GM23248 (cell line): Measurements from ENCODE around the gene TNNI3. TPM values are rescaled to one million over a fixed set of nuclear protein-coding genes. Genes with fewer than 3 reads are reported as not detected.
A peak's percentile ranks its signal among the peaks of the same experiment; 100 is the strongest.
"Not testable (repeated sequence)": the region's sequence is repeated elsewhere in the genome, so short reads cannot be mapped to it uniquely, and the experiment has no call there.

Experiments used
- DNase-seq: peaks from one replicate; pipeline ENCODE4 v3.0.0-alpha.2; 2015
- H2AFZ ChIP-seq: fragments of 200-600 bp; sonication (generic); 2 replicates; pipeline ENCODE4 v1.6.1; 2016; ENCODE audit warnings: antibody characterized with exemption
- H3F3A ChIP-seq: fragments of 200-600 bp; sonication (generic); 2 replicates; pipeline ENCODE4 v1.6.1; 2016; ENCODE audit warnings: mild to moderate bottlenecking, antibody characterized with exemption, mixed run types; ENCODE audit not compliant: insufficient read depth
- H3K27ac ChIP-seq: fragments of 200-600 bp; sonication (generic); 2 replicates; pipeline ENCODE4 v1.5.1; 2016; ENCODE audit warnings: mild to moderate bottlenecking
- H3K27me3 ChIP-seq: fragments of 200-600 bp; sonication (generic); replicated peaks from 2 replicates; pipeline ENCODE4 v1.6.1; 2016; ENCODE audit warnings: mild to moderate bottlenecking; ENCODE audit not compliant: insufficient read depth
- H3K36me3 ChIP-seq: fragments of 200-600 bp; sonication (generic); 2 replicates; pipeline ENCODE4 v1.6.1; 2016; ENCODE audit warnings: low read depth, mild to moderate bottlenecking
- H3K4me1 ChIP-seq: fragments of 200-600 bp; sonication (generic); 2 replicates; pipeline ENCODE4 v1.6.1; 2016; ENCODE audit warnings: mild to moderate bottlenecking; ENCODE audit not compliant: insufficient read depth
- H3K4me2 ChIP-seq: fragments of 200-600 bp; sonication (generic); one replicate; pipeline ENCODE4 v1.6.1; 2016; ENCODE audit warnings: mild to moderate bottlenecking; ENCODE audit not compliant: unreplicated experiment
- H3K4me3 ChIP-seq: fragments of 200-600 bp; sonication (generic); 2 replicates; pipeline ENCODE4 v1.5.1; 2016; ENCODE audit warnings: mild to moderate bottlenecking
- H3K79me2 ChIP-seq: fragments of 200-600 bp; sonication (generic); 2 replicates; pipeline ENCODE4 v1.6.1; 2016; ENCODE audit warnings: mild to moderate bottlenecking; ENCODE audit not compliant: insufficient read depth
- H3K9ac ChIP-seq: fragments of 200-600 bp; sonication (generic); 2 replicates; pipeline ENCODE4 v1.6.1; 2016; ENCODE audit warnings: mild to moderate bottlenecking
- H3K9me2 ChIP-seq: fragments of 200-600 bp; sonication (generic); 2 replicates; pipeline ENCODE4 v1.6.1; 2016; ENCODE audit warnings: mixed run types, mild to moderate bottlenecking, moderate library complexity; ENCODE audit not compliant: insufficient read depth
- H3K9me3 ChIP-seq: fragments of 200-600 bp; sonication (generic); one replicate; pipeline ENCODE4 v1.6.1; 2017; ENCODE audit warnings: low read depth
- H4K20me1 ChIP-seq: fragments of 200-600 bp; sonication (generic); 2 replicates; pipeline ENCODE4 v1.6.0; 2016; ENCODE audit not compliant: insufficient read depth
- EZH2 ChIP-seq: fragments of 200-600 bp; sonication (generic); IDR thresholded peaks from 2 replicates; pipeline ENCODE4 v1.6.1; 2018; ENCODE audit warnings: antibody characterized with exemption, mild to moderate bottlenecking; ENCODE audit not compliant: insufficient read depth, poor library complexity, severe bottlenecking
- EZH2phosphoT487 ChIP-seq: fragments of 200-600 bp; sonication (generic); IDR thresholded peaks from 2 replicates; pipeline ENCODE4 v1.6.1; 2018; ENCODE audit warnings: antibody characterized with exemption, moderate library complexity, mild to moderate bottlenecking, low read depth; ENCODE audit not compliant: insufficient read depth
- WGBS, 2 experiments: methylation state at CpG; one replicate each; pipeline ENCODE4 v1.1.6; 2015 to 2017; ENCODE audit warnings: low lambda C conversion rate in 2 of 2, low coverage in 1 of 2; ENCODE audit errors: missing lambda C conversion rate in 2 of 2; 5-methylcytosine and 5-hydroxymethylcytosine counted together
- in situ Hi-C: fragments of 300-500 bp; cut with MboI; formaldehyde crosslinking; loops from 2 replicates; pipeline ENCODE4 v1.15.0; 2020
- polyA plus RNA-seq: library from polyadenylated mRNA; unstranded; fragments of >200 nt; fragmentation: Nextera tagmentation; extraction: Ambion mirVana; gene quantifications from 2 replicates; pipeline ENCODE4 v1.2.1, GENCODE V29; 2016
- total RNA-seq: library from RNA; depleted of rRNA; stranded (reverse); fragments of >200 nt; shearing (Covaris generic); gene quantifications from 2 replicates; pipeline ENCODE4 v1.2.3, GENCODE V29; 2014

TNNI3 gene
- total and polyA plus RNA-seq, 2 experiments from 2014 or later: not detected

DNA sequence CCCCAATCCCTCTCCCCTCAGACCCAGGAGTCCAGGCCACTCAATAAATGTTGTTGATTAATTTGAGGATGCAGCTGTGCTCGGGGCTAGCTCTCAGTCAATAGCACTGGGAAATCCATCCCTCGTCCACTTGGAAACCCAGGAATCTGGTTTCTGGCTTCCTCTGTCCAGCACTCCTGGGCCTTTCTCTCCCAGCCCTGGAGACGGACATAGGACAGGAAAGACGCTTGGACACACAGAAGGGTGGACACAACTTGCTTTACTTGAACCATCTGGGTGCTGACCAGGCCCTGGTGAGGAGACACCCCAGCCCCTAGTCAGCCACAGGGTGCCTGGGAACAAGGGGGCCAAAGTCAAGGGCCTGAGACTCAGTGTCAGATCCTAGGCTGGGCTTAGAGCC lies 891 bp upstream of the TNNI3 start:
- no peaks in the 10 kb centered on the region for H3K9me2 ChIP-seq
- H3K27ac ChIP-seq: no peak overlapping the region
- H4K20me1 ChIP-seq: no peaks in the 10 kb centered on the region
- no peaks in the 10 kb centered on the region for H3K36me3 ChIP-seq
- peaks cover 8% of the 10 kb centered on the region for H3K4me1 ChIP-seq
- no peak overlapping the region for H3K9ac ChIP-seq
- H3K4me3 ChIP-seq: no peak overlapping the region
- no peak overlapping the region for H2AFZ ChIP-seq
- DNase-seq: no peak
- TF ChIP-seq EZH2phosphoT487 (no peak), EZH2 (no peak)
- in situ Hi-C loops: no loop called here
- no peaks in the 10 kb centered on the region for H3K79me2 ChIP-seq
- H3F3A ChIP-seq: peaks cover 3% of the 10 kb centered on the region; the same call in 1 of the 2 replicates
- peaks cover 27% of the 10 kb centered on the region for H3K27me3 ChIP-seq
- H3K4me2 ChIP-seq: no peak overlapping the region
- WGBS, 2 experiments: 50 to 60% methylated on average over 4 of the region's 4 CpGs
- no peaks in the 10 kb centered on the region for H3K9me3 ChIP-seq

DNA sequence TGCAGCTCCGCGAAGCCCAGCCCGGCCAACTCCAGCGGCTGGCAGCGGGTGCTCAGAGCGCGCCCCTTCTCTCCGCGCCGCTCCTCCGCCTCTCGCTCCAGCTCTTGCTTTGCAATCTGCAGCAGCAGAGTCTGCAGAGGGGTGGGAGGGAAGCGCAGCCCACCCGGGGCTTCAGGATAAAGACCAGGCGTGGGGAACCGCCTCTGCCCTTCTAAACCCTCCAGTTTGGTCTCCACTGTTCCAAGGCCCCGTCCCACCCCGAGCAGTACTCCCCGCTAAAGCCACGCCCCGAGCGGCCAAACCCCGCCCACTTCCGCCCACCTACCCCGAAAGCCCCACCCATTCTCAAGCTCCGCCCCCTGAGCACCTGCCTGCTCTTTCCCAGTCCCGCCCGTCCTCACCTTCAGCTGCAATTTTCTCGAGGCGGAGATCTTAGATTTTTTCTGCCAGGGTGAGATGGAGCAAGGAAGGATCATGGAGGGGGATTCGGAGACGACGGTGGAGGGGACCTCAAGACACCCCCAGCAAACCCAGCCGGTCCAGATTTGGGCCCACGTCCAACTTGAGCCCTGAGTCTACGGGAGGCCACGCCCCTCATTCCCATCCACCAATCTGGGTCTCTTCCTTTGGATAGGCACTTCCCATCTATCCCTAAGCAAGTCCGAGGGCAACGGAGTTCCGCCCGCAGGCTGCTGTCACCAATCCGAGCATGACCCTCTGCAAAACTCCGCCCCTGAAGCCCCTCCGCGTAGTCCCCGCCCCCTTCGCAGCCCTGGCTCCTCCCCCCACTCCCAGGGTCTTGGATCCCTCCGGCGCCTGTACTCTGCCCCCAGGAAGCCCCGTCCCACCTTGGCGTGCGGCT lies 1.1 kb downstream of the TNNI3 start:
- no peaks in the 10 kb centered on the region for H3K36me3 ChIP-seq
- H3F3A ChIP-seq: peaks cover 3% of the 10 kb centered on the region; the same call in 1 of the 2 replicates
- H3K9me3 ChIP-seq: no peaks in the 10 kb centered on the region
- H4K20me1 ChIP-seq: no peaks in the 10 kb centered on the region
- no peak overlapping the region for H3K9ac ChIP-seq
- in situ Hi-C loops: no loop called here
- H3K4me2 ChIP-seq: no peak overlapping the region
- peaks cover 8% of the 10 kb centered on the region for H3K4me1 ChIP-seq
- H3K27ac ChIP-seq: no peak overlapping the region
- H2AFZ ChIP-seq: peak overlapping the region; percentile 41; the same call in 1 of the 2 replicates
- H3K27me3 ChIP-seq: peaks cover 14% of the 10 kb centered on the region; the same call in 1 of the 2 replicates
- H3K4me3 ChIP-seq: no peak overlapping the region
- TF ChIP-seq EZH2 (peak; percentile 39), EZH2phosphoT487 (no peak)
- WGBS, 2 experiments: 5% methylated on average over 35 to 52 of the region's 52 CpGs
- DNase-seq: peak; percentile 54
- H3K79me2 ChIP-seq: no peaks in the 10 kb centered on the region
- H3K9me2 ChIP-seq: no peaks in the 10 kb centered on the region

DNA sequence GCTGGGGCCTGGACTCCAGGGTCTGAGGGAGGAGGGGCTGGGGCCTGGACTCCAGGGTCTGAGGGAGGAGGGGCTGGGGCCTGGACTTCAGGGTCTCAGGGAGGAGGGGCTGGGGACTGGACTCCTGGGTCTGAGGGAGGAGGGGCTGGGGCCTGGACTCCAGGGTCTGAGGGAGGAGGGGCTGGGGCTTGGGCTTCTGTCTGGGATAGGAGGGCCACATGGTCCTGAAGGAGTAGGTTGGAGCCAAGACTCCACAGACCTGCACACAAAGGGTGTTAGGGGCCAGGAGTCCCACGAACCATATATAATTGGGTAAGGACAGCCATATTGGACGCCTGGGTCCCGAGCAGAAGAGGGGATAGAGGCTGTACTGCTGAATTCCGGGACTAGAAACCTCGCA lies 1.7 kb downstream of the TNNI3 start:
- Histone ChIP-seq H2AFZ (peak overlapping the region; percentile 41; the same call in 1 of the 2 replicates), H3K27me3 (peaks cover 12% of the 10 kb centered on the region; the same call in 1 of the 2 replicates)
- H3K79me2 ChIP-seq, H3K9me3 ChIP-seq, DNase-seq, H3K4me1 ChIP-seq, H3F3A ChIP-seq, H4K20me1 ChIP-seq, H3K27ac ChIP-seq, H3K9me2 ChIP-seq, H3K9ac ChIP-seq, H3K4me3 ChIP-seq, H3K4me2 ChIP-seq, in situ Hi-C loops, H3K36me3 ChIP-seq: not testable (repeated sequence)
- WGBS, 2 experiments: 2 to 3% methylated on average over 5 of the region's 5 CpGs

DNA sequence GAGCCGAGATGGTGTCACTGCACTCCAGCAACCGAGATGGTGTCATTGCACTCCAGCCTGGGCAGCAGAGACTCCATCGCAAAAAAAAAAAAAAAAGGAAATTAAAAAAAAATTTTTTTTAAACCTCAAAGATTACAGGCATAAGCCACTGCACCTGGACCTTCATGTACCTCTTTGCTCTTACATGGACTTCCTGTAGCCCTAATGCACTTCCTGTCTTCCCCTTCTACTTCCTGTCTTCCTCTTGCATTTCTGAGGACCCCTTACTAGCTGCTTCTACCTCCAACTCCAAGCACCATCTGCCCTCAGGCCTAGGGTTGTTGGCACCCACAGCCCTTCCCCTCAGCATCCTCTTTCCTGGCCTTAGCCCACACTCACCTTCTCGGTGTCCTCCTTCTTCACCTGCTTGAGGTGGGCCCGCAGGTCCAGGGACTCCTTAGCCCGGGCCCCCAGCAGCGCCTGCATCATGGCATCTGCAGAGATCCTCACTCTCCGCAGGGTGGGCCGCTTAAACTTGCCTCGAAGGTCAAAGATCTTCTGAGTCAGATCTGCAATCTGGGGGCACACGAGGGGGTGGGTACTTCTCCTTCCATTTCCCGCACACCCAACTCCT lies 3.8 kb downstream of the TNNI3 start:
- Histone ChIP-seq H3K4me2 (no peak overlapping the region), H3K4me3 (no peak overlapping the region), H3K27me3 (peaks cover 23% of the 10 kb centered on the region), H3K27ac (no peak overlapping the region), H3K36me3 (no peaks in the 10 kb centered on the region), H3K79me2 (no peaks in the 10 kb centered on the region), H3K4me1 (no peaks in the 10 kb centered on the region), H3K9me3 (no peaks in the 10 kb centered on the region), H3K9ac (no peak overlapping the region), H2AFZ (no peak overlapping the region), H3K9me2 (no peaks in the 10 kb centered on the region), H3F3A (0 out of 2 replicates have a peak, but pooled peaks cover 3% of the 10 kb centered on the region), H4K20me1 (no peaks in the 10 kb centered on the region)
- WGBS, 2 experiments: 62 to 69% methylated on average over 12 of the region's 12 CpGs
- DNase-seq: no peak
- in situ Hi-C loops: no loop called here
- TF ChIP-seq EZH2 (no peak), EZH2phosphoT487 (no peak)
